Trophoblast cell (in vitro differentiated cells and primary cell): ENCODE data around the gene SNCA.

Experiments
- DNase-seq, 2 donors: peaks; one replicate each; pipeline ENCODE4 v3.0.0-alpha.2; 2016
- H2AFZ ChIP-seq: 2 replicates; pipeline ENCODE4 v1.6.1; 2013; ENCODE audit warnings: low read length, moderate library complexity, mild to moderate bottlenecking; ENCODE audit not compliant: insufficient read depth, poor library complexity
- H2AK5ac ChIP-seq: 2 replicates; pipeline ENCODE4 v1.6.1; 2013; ENCODE audit warnings: mild to moderate bottlenecking, low read length
- H2BK120ac ChIP-seq: 2 replicates; pipeline ENCODE4 v1.6.1; 2013; ENCODE audit warnings: low read length, mild to moderate bottlenecking, moderate library complexity; ENCODE audit not compliant: insufficient read depth, poor library complexity
- H2BK12ac ChIP-seq: 2 replicates; pipeline ENCODE4 v1.6.1; 2013; ENCODE audit warnings: mild to moderate bottlenecking, low read length, moderate library complexity
- H2BK5ac ChIP-seq: 2 replicates; pipeline ENCODE4 v1.6.1; 2013; ENCODE audit warnings: low read length, low read depth, moderate library complexity, mild to moderate bottlenecking; ENCODE audit not compliant: poor library complexity
- H3K14ac ChIP-seq: 2 replicates; pipeline ENCODE4 v1.6.1; 2013; ENCODE audit warnings: mild to moderate bottlenecking, low read length
- H3K18ac ChIP-seq: 2 replicates; pipeline ENCODE4 v1.6.1; 2013; ENCODE audit warnings: mild to moderate bottlenecking, low read length
- H3K23ac ChIP-seq: 2 replicates; pipeline ENCODE4 v1.6.1; 2013; ENCODE audit warnings: low read length
- H3K27ac ChIP-seq: 2 replicates; pipeline ENCODE4 v1.5.1; 2013; ENCODE audit warnings: low read depth, mild to moderate bottlenecking, inconsistent platforms, low read length, moderate library complexity
- H3K27me3 ChIP-seq: 2 replicates; pipeline ENCODE4 v1.6.1; 2013; ENCODE audit warnings: inconsistent platforms, mild to moderate bottlenecking, low read length, moderate library complexity; ENCODE audit not compliant: insufficient read depth
- H3K36me3 ChIP-seq, 2 experiments: 1 replicate in 1 of 2; 2 replicates in 1 of 2; pipeline ENCODE4 v1.6.1; 2013; ENCODE audit warnings: low read length in 2 of 2, mild to moderate bottlenecking in 2 of 2, moderate library complexity in 1 of 2; ENCODE audit not compliant: insufficient read depth in 2 of 2, control insufficient read depth in 1 of 2
- H3K4ac ChIP-seq: 2 replicates; pipeline ENCODE4 v1.6.1; 2013; ENCODE audit warnings: low read depth, mild to moderate bottlenecking, low read length, moderate library complexity
- H3K4me1 ChIP-seq, 2 experiments: 1 replicate in 1 of 2; 2 replicates in 1 of 2; pipeline ENCODE4 v1.6.1; 2013; ENCODE audit warnings: low read length in 2 of 2, mild to moderate bottlenecking in 2 of 2, moderate library complexity in 1 of 2; ENCODE audit not compliant: insufficient read depth in 2 of 2, control insufficient read depth in 1 of 2
- H3K4me2 ChIP-seq: 2 replicates; pipeline ENCODE4 v1.6.1; 2013; ENCODE audit warnings: inconsistent platforms, mild to moderate bottlenecking, low read length, moderate library complexity
- H3K4me3 ChIP-seq: 2 replicates; pipeline ENCODE4 v1.5.1; 2013; ENCODE audit warnings: mild to moderate bottlenecking, low read depth, low read length, inconsistent platforms
- H3K79me1 ChIP-seq: one replicate; pipeline ENCODE4 v1.6.1; 2013; ENCODE audit warnings: low read length
- H3K79me2 ChIP-seq: 2 replicates; pipeline ENCODE4 v1.6.1; 2013; ENCODE audit warnings: low read length, mild to moderate bottlenecking; ENCODE audit not compliant: control insufficient read depth, insufficient read depth, poor library complexity
- H3K9ac ChIP-seq: 2 replicates; pipeline ENCODE4 v1.6.1; 2013; ENCODE audit warnings: mild to moderate bottlenecking, low read length
- H3K9me3 ChIP-seq: 2 replicates; pipeline ENCODE4 v1.6.1; 2013; ENCODE audit warnings: low read depth, mild to moderate bottlenecking, control low read depth, inconsistent platforms, low read length; ENCODE audit not compliant: insufficient read depth
- H4K12ac ChIP-seq: 2 replicates; pipeline ENCODE4 v1.6.1; 2013; ENCODE audit warnings: low read depth, mild to moderate bottlenecking, low read length, moderate library complexity
- H4K8ac ChIP-seq: 2 replicates; pipeline ENCODE4 v1.6.1; 2013; ENCODE audit warnings: low read depth, mild to moderate bottlenecking, low read length, moderate library complexity
- H4K91ac ChIP-seq: one replicate; pipeline ENCODE4 v1.6.1; 2013; ENCODE audit warnings: low read depth, mild to moderate bottlenecking, low read length, moderate library complexity
- WGBS: extraction: QIAGEN DNeasy Blood & Tissue Kit; methylation state at CpG from one replicate; pipeline ENCODE4 v1.1.7; 2013; ENCODE audit warnings: missing lambda C conversion rate; ENCODE audit not compliant: insufficient read length, insufficient coverage; ENCODE audit errors: extremely low coverage; 5-methylcytosine and 5-hydroxymethylcytosine counted together

Gene SNCA

GRCh38 chr4:89837993-89838390, 1.0 kb upstream of the SNCA start:
- H3K14ac ChIP-seq = no peak overlapping the region
- H3K18ac ChIP-seq = no peak overlapping the region
- no peak overlapping the region for H3K4ac ChIP-seq
- H2BK5ac ChIP-seq = no peak overlapping the region
- no peaks in the 10 kb centered on the region for H3K79me2 ChIP-seq
- H4K8ac ChIP-seq = no peak overlapping the region
- no peak overlapping the region for H3K9ac ChIP-seq
- H4K12ac ChIP-seq = no peak overlapping the region
- no peak overlapping the region for H2BK12ac ChIP-seq
- no peaks in the 10 kb centered on the region for H3K9me3 ChIP-seq
- H2BK120ac ChIP-seq = no peak overlapping the region
- peak in 1 of 2 donors; percentile 14 for DNase-seq
- peaks cover 8% of the 10 kb centered on the region for H3K27me3 ChIP-seq
- no peaks in the 10 kb centered on the region for H3K79me1 ChIP-seq
- peaks cover 0 to 8% of the 10 kb centered on the region in 2 experiments for H3K4me1 ChIP-seq
- whole genome bisulfite sequencing = no CpG with 5 or more reads among the region's 8 CpGs
- H2AK5ac ChIP-seq = no peak overlapping the region
- no peaks in the 10 kb centered on the region for H3K36me3 ChIP-seq
- peak overlapping the region; percentile 39 for H2AFZ ChIP-seq
- peak overlapping the region; percentile 97 for H3K4me2 ChIP-seq
- no peak overlapping the region for H3K27ac ChIP-seq
- H3K4me3 ChIP-seq = no peak overlapping the region
- H4K91ac ChIP-seq = no peak overlapping the region
- H3K23ac ChIP-seq = no peak overlapping the region

- Histone ChIP-seq H3K9me3 (no peaks in the 10 kb centered on the region), H2BK120ac (no peak overlapping the region), H3K9ac (no peak overlapping the region), H3K4ac (no peak overlapping the region), H3K27me3 (peaks cover 8% of the 10 kb centered on the region), H4K91ac (no peak overlapping the region), H2BK5ac (no peak overlapping the region), H3K4me3 (peak overlapping the region; percentile 69), H2AK5ac (no peak overlapping the region), H3K18ac (no peak overlapping the region), H3K27ac (no peak overlapping the region), H4K8ac (no peak overlapping the region), H2AFZ (peak overlapping the region; percentile 39), H3K23ac (no peak overlapping the region), H3K36me3 (no peaks in the 10 kb centered on the region), H3K4me2 (peak overlapping the region; percentile 97), H4K12ac (no peak overlapping the region), H3K4me1 (peaks cover 0 to 8% of the 10 kb centered on the region in 2 experiments), H3K14ac (no peak overlapping the region), H2BK12ac (no peak overlapping the region), H3K79me1 (no peaks in the 10 kb centered on the region), H3K79me2 (no peaks in the 10 kb centered on the region)
- WGBS = no CpG with 5 or more reads among the region's 30 CpGs
- DNase-seq = peak in 1 of 2 donors; percentile 29
Observed at GRCh38 chr4:89837385-89837992, 528 bp upstream of the SNCA start.

GRCh38 chr4:89836031-89836745, 773 bp downstream of the SNCA start:
- H2AK5ac ChIP-seq = no peak overlapping the region

GRCh38 chr4:89835413-89835812, 1.5 kb downstream of the SNCA start:
- no peak overlapping the region for H3K23ac ChIP-seq
- no peak overlapping the region for H4K8ac ChIP-seq
- H2AFZ ChIP-seq = no peak overlapping the region
- no CpG with 5 or more reads among the region's 1 CpG for WGBS
- no peaks in the 10 kb centered on the region for H3K79me1 ChIP-seq
- H3K79me2 ChIP-seq = no peaks in the 10 kb centered on the region
- H2BK12ac ChIP-seq = no peak overlapping the region
- no peak overlapping the region for H3K4ac ChIP-seq
- H3K14ac ChIP-seq = no peak overlapping the region
- H3K9ac ChIP-seq = no peak overlapping the region
- no peak overlapping the region for H2AK5ac ChIP-seq
- peaks cover 8% of the 10 kb centered on the region for H3K27me3 ChIP-seq
- no peak overlapping the region for H3K27ac ChIP-seq
- H3K4me1 ChIP-seq = peaks cover 0 to 8% of the 10 kb centered on the region in 2 experiments
- no peaks in the 10 kb centered on the region for H3K9me3 ChIP-seq
- H4K91ac ChIP-seq = no peak overlapping the region
- no peak for DNase-seq
- H3K36me3 ChIP-seq = no peaks in the 10 kb centered on the region
- H2BK120ac ChIP-seq = no peak overlapping the region
- no peak overlapping the region for H4K12ac ChIP-seq
- no peak overlapping the region for H3K4me2 ChIP-seq
- no peak overlapping the region for H3K18ac ChIP-seq
- H2BK5ac ChIP-seq = no peak overlapping the region
- H3K4me3 ChIP-seq = no peak overlapping the region

More at GRCh38 chr4:89836031-89836745, 773 bp downstream of the SNCA start:
- H3K36me3 ChIP-seq = no peaks in the 10 kb centered on the region
- no peak overlapping the region for H3K14ac ChIP-seq
- no peak overlapping the region for H3K23ac ChIP-seq
- no peaks in the 10 kb centered on the region for H3K79me2 ChIP-seq
- H4K8ac ChIP-seq = no peak overlapping the region
- peak overlapping the region; percentile 97 for H3K4me2 ChIP-seq
- H3K27me3 ChIP-seq = peaks cover 8% of the 10 kb centered on the region
- H3K4me1 ChIP-seq = peaks cover 0 to 8% of the 10 kb centered on the region in 2 experiments
- H3K4me3 ChIP-seq = no peak overlapping the region
- H3K4ac ChIP-seq = no peak overlapping the region
- H3K9me3 ChIP-seq = no peaks in the 10 kb centered on the region
- H2BK12ac ChIP-seq = no peak overlapping the region
- no peak overlapping the region for H4K91ac ChIP-seq
- no peak overlapping the region for H2BK5ac ChIP-seq
- no peaks in the 10 kb centered on the region for H3K79me1 ChIP-seq
- no peak overlapping the region for H4K12ac ChIP-seq
- no CpG with 5 or more reads among the region's 33 CpGs for WGBS
- no peak overlapping the region for H2BK120ac ChIP-seq
- H3K18ac ChIP-seq = no peak overlapping the region
- no peak overlapping the region for H2AFZ ChIP-seq
- H3K27ac ChIP-seq = no peak overlapping the region
- no peak for DNase-seq
- H3K9ac ChIP-seq = no peak overlapping the region
